ENCODE data around the gene SCYL1.

The SCYL1 gene

GRCh38 chr11:65498042-65498726 is 26.7 kb upstream of the SCYL1 start:
- TF ChIP-seq CTCF (IDR thresholded peaks at IDR 0.05; ENCODE audit: low read depth, low read length, missing control alignments) = no peak
- in situ Hi-C loops (cut with HindIII; ENCODE audit: low pct_ligation_motif_present, low sequenced_read_pairs) = loop anchor here (5.0 kb wide), 1 partner anchor 76 kb away; the partner anchor contains the start of gene NEAT1
- DNase-seq = peak; percentile 14
- Histone ChIP-seq H3K27ac (peak overlapping the region; percentile 93), H3K36me3 (replicated peaks) (peaks cover 38% of the 10 kb centered on the region), H3K4me3 (ENCODE audit: low read depth, low read length) (peak overlapping the region; percentile 99), H3K27me3 (replicated peaks) (no peaks in the 10 kb centered on the region)

GRCh38 chr11:65498727-65498976 is 26.2 kb upstream of the SCYL1 start:
- no peak for DNase-seq
- peak overlapping the region; percentile 93 for H3K27ac ChIP-seq
- peak overlapping the region; percentile 99 for H3K4me3 ChIP-seq (ENCODE audit: low read depth, low read length)
- peaks cover 43% of the 10 kb centered on the region for H3K36me3 ChIP-seq (replicated peaks)
- in situ Hi-C loops (cut with HindIII; ENCODE audit: low pct_ligation_motif_present, low sequenced_read_pairs) = loop anchor here (5.0 kb wide), 1 partner anchor 76 kb away; the partner anchor contains the start of gene NEAT1
- no peaks in the 10 kb centered on the region for H3K27me3 ChIP-seq (replicated peaks)
- no peak for TF ChIP-seq CTCF (IDR thresholded peaks at IDR 0.05; ENCODE audit: low read depth, low read length, missing control alignments)

- Histone ChIP-seq H3K36me3 (replicated peaks) (peaks cover 48% of the 10 kb centered on the region), H3K4me3 (ENCODE audit: low read depth, low read length) (peak within 1 kb of the TSS; percentile 99), H3K27me3 (replicated peaks) (no peaks in the 10 kb centered on the region), H3K27ac (peak within 1 kb of the TSS; percentile 93)
- in situ Hi-C loops (cut with HindIII; ENCODE audit: low pct_ligation_motif_present, low sequenced_read_pairs) = loop anchor here (5.0 kb wide), 1 partner anchor 77 kb away; the partner anchor contains the start of gene NEAT1
- DNase-seq = peak; percentile 91
- TF ChIP-seq CTCF (IDR thresholded peaks at IDR 0.05; ENCODE audit: low read depth, low read length, missing control alignments) = no peak
These were observed 25.7 kb upstream of the SCYL1 start, which contains the start of gene MALAT1 for GRCh38 chr11:65498977-65499712. Gene MALAT1 (plus strand): TSS chr11:65499045.

- no peak for DNase-seq
- Histone ChIP-seq H3K36me3 (replicated peaks) (peaks cover 55% of the 10 kb centered on the region), H3K4me3 (ENCODE audit: low read depth, low read length) (peak overlapping the region; percentile 99), H3K27me3 (replicated peaks) (no peaks in the 10 kb centered on the region), H3K27ac (peak overlapping the region; percentile 93)
- in situ Hi-C loops (cut with HindIII; ENCODE audit: low pct_ligation_motif_present, low sequenced_read_pairs) = loop anchor here (5.0 kb wide), 1 partner anchor 78 kb away; the partner anchor contains the start of gene NEAT1
- TF ChIP-seq CTCF (IDR thresholded peaks at IDR 0.05; ENCODE audit: low read depth, low read length, missing control alignments) = no peak
These were observed 25.0 kb upstream of the SCYL1 start for GRCh38 chr11:65499713-65500386.

GRCh38 chr11:65500387-65501185 is 24.3 kb upstream of the SCYL1 start:
- peaks cover 62% of the 10 kb centered on the region for H3K36me3 ChIP-seq (replicated peaks)
- no peak for TF ChIP-seq CTCF (IDR thresholded peaks at IDR 0.05; ENCODE audit: low read depth, low read length, missing control alignments)
- peak; percentile 32 for DNase-seq
- in situ Hi-C loops (cut with HindIII; ENCODE audit: low pct_ligation_motif_present, low sequenced_read_pairs) = no loop called here
- H3K4me3 ChIP-seq (ENCODE audit: low read depth, low read length) = peak overlapping the region; percentile 99
- no peaks in the 10 kb centered on the region for H3K27me3 ChIP-seq (replicated peaks)
- H3K27ac ChIP-seq = peak overlapping the region; percentile 93

Data from brain microvascular endothelial cell (primary cell).